HFF-Myc (cell line): Measurements from ENCODE around the gene ZEB2.

ENCODE experiments used
- DNase-seq: peaks from one replicate; pipeline ENCODE4 v3.0.0-alpha.2; 2011; ENCODE audit warnings: low read depth; ENCODE audit errors: extremely low read depth
- H3K4me3 ChIP-seq: replicated peaks from 2 replicates; pipeline ENCODE4 v1.5.1; 2011; ENCODE audit warnings: low read depth, mild to moderate bottlenecking, control low read depth, low read length
- TF ChIP-seq, protein P1 (sequence below): IDR thresholded peaks from 2 replicates; pipeline ENCODE4 v1.5.1; 2012; ENCODE audit warnings: mild to moderate bottlenecking, low read depth, low read length, control low read depth; ENCODE audit errors: missing control alignments

ZEB2 gene

DNA sequence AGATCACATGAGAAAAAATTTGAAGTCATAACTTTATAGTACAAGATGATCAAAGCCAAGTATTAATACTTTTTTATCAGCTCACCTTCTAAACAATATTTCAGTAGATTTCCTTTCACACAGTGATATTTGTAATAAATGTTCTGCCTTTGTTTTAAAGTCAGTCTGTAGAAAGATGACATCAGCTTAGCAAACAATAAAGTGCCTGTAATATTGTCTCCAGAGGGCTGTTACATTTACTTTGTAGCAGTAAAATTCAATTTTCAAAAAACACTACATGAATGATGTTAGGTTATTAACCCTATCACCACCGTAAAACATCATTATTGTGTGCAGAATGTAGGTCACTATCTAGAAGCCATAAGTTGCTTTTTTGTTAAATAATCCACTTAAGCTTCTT, 49.6 kb downstream of the ZEB2 start:
- H3K4me3 ChIP-seq = no peak overlapping the region
- TF ChIP-seq, protein P1, sequence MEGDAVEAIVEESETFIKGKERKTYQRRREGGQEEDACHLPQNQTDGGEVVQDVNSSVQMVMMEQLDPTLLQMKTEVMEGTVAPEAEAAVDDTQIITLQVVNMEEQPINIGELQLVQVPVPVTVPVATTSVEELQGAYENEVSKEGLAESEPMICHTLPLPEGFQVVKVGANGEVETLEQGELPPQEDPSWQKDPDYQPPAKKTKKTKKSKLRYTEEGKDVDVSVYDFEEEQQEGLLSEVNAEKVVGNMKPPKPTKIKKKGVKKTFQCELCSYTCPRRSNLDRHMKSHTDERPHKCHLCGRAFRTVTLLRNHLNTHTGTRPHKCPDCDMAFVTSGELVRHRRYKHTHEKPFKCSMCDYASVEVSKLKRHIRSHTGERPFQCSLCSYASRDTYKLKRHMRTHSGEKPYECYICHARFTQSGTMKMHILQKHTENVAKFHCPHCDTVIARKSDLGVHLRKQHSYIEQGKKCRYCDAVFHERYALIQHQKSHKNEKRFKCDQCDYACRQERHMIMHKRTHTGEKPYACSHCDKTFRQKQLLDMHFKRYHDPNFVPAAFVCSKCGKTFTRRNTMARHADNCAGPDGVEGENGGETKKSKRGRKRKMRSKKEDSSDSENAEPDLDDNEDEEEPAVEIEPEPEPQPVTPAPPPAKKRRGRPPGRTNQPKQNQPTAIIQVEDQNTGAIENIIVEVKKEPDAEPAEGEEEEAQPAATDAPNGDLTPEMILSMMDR = no peak
- no peak for DNase-seq

DNA sequence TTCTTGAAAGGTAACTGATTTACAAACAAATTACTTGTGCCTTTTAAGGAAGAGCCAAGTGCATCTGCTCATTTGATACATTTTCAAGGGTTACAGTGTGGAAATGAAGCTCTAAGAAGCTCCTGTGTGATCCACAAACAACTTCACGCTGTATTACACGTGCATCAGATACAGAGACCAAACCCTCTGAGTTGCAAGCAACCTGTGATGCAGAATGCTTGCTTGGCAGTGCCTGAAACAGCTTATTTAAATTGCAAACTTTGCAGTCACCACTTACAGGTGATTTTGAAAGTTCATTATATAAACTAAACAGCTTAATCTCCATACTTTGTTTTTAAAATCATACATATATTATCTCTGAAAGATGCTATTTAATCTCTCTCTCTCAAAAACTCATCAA, 50.1 kb downstream of the ZEB2 start:
- TF ChIP-seq, protein P1 = no peak
- H3K4me3 ChIP-seq = no peak overlapping the region
- no peak for DNase-seq

DNA sequence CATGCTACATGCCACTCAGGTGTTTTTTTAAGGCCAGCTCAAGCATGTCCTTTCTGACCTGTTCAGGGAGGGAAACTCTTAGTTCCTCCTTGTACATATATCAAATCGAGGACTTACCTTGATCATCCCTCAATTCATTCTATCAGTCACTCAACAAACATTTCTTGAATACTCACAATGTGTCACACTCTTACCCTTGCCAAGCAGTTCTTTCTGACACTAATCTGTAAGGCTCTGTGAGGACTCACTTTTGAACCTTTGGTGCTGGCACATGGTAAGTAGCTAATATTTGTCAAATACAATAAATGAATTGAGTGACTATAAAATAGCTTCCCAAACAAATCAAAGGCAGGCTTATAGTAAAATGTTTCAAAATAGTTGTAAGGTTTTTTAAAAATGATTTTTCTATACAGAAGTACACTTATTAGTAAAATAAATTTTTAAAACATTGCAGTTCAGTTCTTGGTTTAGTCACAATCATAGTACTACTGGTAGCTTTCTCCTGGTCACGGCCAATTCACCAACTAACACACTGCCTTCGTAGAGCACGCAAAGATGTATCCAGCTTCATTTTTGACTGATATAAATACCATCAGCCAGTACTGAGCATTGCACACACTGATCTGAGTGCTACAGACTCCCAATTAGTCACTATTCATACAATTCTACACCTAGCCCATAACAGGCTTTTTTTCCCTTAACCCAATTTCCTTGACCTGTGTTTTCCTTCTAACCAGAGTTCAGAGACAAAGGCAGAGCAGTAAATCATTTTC, 50.9 kb downstream of the ZEB2 start:
- TF ChIP-seq, protein P1 = no peak

DNA sequence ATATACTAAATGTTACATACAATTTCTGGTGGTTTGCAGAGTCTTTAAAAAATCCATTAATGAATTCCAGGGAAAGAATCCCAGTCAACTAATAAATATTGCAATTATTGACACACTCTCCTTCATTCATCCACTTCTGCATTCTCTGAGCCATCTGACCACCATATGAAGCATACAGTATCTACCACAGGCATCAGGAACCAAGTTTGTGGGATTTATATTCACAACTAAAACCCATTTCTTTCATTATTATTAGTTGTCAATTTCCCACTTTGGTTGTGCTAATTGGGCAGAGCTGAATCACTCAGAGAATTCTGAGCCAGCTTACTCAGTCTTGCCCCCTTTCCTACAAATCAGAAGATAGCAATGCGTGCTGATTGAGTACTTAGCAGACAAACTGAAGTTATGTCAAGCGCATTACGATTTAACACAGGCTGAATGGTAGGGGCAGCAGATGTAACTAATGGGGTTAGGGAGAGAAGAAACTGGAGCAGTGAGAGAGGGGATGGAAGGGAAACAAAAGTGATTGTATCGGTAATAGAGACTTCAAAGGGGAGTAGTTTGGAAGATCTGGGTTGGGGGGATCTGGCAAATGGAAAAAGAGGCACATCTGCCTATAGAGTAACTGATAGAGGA, 52.3 kb downstream of the ZEB2 start:
- no peak for DNase-seq
- H3K4me3 ChIP-seq = no peak overlapping the region
- TF ChIP-seq, protein P1 = no peak

More for the DNA sequence above, 50.9 kb downstream of the ZEB2 start:
- DNase-seq = no peak
- no peak overlapping the region for H3K4me3 ChIP-seq

DNA sequence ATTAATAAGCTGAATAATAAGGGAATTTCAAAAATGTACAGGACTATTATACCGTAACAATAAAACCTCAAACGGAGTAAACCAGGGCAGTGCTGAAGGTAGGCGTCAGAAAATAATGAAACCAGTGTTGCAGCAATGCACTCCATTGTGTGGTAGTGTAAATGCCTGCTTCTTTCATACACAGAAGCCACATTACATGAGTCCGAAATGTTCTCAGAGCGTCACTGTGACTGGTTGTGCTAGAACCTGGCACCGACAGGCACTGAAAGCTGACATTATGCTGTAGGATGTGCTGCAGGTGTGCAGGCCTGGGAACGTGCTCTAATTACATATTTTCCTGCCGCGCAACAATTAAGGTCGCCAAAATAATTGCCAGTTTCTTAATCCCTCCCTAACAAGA, 53.3 kb downstream of the ZEB2 start:
- TF ChIP-seq, protein P1 = no peak
- DNase-seq = no peak
- H3K4me3 ChIP-seq = no peak overlapping the region

DNA sequence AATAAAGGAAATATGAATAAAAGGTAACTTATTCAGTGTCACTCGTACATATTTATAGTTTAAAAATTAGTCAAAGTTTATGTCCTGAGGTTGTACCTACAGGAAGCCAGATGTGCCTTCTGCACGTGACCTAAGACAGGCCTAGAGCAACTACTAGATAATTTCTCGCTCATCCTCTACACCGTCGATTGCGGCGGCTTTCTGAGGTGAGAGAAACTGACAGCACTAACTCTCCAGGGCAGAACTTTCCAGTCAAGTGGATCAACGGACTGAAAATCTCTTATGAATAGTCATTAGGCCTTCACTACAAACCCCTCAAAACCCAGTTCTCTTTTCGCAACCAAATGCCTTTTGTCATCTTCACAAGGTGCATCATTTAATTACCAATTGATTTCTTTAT, 54.2 kb downstream of the ZEB2 start:
- no peak overlapping the region for H3K4me3 ChIP-seq
- no peak for DNase-seq
- TF ChIP-seq, protein P1 = no peak

DNA sequence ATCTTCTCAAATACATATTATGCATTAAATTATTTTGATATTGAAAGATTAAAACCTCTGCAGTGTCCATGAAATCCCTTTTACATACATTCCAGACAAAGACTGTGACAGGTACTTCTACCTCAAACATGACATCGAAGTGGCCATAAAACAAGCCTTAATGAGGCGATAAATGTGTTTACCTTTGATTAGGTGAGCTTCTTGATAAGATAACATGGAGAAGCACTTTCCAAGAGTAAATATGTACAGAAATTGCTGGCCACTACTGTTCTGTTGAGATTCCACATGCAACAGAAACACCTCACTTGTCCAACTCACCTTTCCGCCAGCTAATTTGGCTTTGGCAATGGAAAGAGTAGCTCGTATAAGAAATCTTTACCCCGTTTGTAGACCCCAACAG, 55.2 kb downstream of the ZEB2 start:
- no peak overlapping the region for H3K4me3 ChIP-seq
- TF ChIP-seq, protein P1 = no peak
- DNase-seq = no peak
